NCI-H345 treated with DMSO at 0.1 percent for 48 hours (cell line): ENCODE data around the gene RFC1.
"Not testable (repeated sequence)": the region's sequence is repeated elsewhere in the genome, so short reads cannot be mapped to it uniquely, and the experiment has no call there.

ENCODE experiments used
- DNase-seq: peaks from one replicate; lab custom pipeline; 2025; ENCODE audit not compliant: unreplicated experiment; lab: John Stamatoyannopoulos, UW

Gene RFC1

DNA sequence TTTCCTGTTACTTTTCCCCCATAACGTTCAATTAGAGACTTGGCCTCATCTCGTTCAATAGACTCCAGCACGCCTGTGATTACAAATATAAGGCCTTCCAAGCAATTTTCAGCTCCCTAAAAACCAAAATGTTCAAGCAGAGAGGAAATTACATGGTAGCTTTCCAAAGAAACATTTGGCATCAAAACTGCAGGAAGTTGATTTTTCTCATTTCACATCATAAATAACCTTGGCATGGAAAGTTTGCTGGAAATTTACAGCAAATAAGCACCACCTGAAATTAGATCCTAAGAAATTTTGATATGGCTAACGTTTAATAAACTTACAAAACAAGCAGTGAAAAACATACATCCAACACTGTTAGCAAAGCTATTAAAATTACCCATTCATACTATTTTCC lies 53.3 kb downstream of the RFC1 start:
- DNase-seq: no peak

DNA sequence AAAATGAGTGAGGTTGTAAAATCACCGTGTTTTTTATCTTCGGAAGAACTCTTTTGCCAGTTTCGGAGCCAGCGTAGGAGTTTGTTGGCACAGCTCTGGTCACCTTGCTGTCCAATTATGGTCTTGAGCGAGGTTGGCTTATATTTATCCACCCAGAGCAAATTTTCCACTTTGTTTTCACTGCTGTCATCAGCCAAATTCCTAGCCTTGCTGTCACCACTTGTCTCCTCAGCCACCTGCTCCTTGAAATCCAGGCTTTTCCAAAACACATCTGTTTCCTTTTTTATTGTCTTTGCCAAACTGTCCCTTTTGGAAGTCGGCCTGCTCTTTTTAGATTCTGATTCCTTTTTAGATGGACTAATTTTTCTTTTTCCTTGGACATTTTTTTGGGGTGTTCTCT lies 57.6 kb downstream of the RFC1 start:
- DNase-seq: no peak

DNA sequence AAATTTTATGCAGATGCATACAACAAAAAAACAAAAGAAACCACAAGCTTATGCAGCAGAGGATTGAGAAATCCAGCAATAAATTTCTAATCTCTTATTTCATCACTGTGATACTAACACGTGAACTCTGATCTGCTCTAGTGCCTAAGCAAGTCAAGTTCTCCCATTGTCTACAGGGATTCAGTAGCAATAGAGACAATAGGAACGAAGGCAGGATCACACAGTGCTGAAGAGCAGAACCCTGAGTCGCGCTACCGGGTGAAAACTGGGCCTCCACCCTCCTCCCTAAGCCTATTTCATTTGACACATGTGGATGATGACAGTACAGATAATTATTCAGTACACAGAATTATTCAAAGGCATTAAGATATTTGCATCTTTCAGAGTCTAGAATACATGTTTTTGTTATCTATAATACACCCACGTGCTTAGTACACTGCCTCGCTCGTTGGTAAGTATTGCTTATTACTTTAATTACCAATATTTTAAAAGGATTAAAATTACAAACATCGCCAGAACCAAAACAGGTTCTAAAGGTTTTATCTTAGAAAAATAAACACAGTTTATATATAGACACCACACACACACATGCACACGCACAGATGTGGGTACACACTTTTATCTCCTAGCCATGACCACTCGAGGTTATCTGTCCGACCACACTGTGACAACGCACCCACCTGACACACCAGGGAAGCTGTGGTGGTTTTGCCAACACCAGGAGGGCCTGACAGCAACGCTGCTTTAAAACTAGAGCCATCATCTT lies 60.1 kb downstream of the RFC1 start:
- no peak for DNase-seq

DNA sequence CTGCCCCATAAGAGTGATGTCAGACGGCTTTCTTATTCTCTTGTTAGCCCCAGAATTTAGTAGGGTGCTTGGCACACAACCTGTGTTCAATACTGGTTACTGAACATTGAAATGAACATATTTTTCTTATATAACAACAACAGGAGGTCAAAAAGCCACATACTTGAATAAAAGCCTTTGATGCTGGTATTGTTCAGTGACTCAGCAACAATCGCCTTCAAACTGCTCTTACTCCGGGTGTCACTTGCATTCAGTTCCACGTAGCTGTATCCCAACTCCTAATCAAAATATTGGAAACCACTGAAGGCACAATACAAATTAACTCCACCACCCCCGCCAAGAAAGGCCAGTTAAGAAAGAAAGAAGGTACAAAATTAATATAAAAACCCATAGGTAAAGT lies 61.5 kb downstream of the RFC1 start:
- DNase-seq: no peak

DNA sequence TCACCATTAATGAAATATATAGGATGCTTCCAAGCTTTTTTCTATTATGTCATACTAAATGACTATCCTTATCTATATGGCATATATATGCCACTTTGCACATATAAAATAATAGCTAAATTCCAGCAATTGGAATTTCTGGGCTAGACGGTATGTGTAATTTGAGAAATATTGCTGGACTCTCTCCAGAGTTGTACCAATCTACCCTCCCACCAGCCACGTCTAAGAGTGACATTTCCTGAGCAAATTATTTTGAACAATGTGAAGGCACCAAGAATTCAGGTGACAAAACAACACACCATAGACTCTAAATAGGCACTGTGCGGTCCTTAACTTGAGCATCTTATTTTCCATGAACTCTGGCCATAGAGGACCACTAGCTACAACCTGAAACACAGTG lies 62.3 kb downstream of the RFC1 start:
- DNase-seq: no peak

DNA sequence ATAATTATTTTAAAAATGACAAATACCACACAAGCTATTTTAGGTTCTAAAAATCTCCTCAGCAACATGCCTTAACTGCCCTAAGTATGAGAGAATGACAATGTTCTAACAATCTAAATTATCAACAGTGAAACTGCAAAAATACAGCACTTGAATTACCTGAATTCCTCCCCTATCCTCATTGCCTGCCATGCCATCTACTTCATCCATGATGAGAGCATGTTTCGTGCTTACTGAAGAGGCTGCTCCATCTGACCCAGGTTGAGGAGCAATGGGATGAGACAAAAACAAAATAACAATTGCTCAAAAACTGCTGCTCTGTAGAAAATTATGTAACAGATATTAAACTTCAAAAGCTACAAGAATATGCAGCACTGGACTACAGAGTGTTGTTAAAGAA lies 63.3 kb downstream of the RFC1 start:
- no peak for DNase-seq

DNA sequence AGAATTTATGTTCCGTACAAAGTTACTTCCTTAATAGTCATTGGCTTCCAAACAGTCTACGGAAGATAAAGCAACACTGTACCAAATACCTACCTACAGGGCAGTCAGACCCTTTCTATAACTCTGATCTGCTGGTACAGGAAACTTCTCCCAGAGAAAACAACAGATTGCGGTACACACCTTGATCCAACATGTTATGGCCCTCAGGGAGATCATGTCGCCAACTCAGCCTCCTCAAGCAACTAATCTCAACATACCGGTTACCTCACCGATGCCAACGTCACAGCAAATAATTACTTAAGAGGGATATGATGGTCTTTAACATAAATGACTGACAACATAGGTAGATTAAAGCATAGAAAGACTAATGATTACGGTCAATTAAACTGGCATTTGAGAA lies 70.4 kb downstream of the RFC1 start:
- DNase-seq: no peak

DNA sequence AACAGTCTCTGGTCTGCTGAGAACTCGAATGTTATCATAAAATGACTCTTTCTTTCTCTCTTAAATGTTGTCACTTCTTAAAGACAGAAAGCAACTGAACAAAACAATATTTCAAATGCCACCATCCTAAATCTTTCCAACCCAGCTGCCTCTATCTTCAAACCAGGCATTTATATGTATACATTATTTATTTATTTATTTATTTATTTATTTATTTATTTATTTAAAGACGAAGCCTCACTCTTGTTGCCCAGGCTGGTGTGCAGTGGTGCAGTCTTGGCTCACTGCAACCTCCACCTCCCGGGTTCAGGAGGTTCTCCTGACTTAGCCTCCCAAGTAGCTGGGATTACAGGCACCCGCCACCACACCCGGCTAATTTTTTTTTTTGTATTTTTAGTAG lies 73.7 kb downstream of the RFC1 start:
- DNase-seq: not testable (repeated sequence)

DNA sequence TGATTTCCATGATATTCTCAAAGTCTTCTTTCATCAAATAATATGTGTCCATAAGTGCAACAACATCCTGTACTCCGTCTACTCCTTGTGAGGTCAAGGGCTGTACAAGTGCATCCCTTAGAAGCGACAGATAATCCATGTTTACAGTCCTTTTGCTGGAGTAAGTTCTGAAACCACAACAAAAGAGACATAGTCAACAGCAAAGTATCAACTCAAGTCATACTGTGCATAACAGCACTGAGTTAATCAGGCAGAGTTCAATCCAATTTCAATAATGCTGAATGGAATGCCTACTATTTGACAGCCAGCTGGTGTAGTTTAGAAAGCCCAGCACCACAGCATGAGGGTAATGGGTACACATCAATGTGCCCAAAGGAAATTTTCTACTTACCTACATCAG lies 74.5 kb downstream of the RFC1 start:
- DNase-seq: no peak

DNA sequence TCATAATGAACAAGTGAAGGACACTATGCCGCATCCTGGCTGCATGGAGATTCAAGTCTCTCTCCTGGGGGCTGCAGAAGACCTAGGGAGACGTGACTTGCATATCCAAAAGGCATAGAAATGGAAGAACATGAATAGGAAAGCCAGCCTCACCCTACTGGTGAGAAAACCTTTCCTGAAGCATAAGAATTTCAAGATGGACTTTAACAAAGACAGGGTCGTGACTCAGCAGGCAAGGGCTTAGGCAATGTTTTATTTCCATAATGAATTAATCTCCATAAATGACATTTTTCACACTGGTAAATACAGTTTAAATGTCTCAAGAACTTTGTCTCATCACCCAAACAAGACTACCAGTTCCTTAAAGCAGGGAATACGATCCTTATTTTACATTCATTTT lies 78.9 kb downstream of the RFC1 start:
- DNase-seq: no peak

DNA sequence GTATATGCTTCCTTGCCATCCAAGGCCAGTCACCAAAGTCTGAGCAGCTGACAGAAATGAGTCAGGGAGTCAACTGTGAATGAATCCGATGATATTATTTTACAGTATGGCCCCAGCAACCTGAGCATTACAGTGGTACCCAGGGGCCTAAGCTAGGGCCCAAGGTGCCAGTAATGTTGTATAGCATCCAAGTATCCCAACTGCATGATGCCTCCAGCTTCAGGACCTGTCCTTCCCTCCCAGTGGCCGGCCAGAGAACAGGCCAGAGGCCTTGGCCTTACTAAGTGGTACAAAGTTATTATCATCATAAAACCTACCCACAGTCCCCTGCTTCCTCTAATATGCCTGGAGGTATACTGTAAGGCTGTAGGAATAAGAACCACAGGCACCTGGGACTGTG lies 79.9 kb downstream of the RFC1 start:
- DNase-seq: no peak

DNA sequence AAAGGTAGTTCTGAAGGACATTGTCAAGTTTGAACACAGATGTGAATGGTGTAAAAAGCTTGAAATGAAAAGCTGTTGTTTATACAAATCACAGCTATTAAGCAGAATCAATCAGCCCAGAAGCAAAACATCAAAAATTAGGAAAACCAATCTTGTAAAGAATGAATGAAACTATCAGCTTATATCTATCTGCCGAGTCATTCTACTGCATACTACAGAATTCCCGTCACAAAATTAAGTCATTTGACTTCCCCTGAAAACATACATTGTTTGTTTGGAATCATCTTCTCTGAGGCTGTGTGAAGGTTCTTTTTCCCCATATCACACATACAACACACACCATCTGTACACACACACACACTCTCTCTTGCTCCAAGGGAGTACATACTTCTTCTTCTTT lies 80.3 kb downstream of the RFC1 start:
- DNase-seq: no peak

DNA sequence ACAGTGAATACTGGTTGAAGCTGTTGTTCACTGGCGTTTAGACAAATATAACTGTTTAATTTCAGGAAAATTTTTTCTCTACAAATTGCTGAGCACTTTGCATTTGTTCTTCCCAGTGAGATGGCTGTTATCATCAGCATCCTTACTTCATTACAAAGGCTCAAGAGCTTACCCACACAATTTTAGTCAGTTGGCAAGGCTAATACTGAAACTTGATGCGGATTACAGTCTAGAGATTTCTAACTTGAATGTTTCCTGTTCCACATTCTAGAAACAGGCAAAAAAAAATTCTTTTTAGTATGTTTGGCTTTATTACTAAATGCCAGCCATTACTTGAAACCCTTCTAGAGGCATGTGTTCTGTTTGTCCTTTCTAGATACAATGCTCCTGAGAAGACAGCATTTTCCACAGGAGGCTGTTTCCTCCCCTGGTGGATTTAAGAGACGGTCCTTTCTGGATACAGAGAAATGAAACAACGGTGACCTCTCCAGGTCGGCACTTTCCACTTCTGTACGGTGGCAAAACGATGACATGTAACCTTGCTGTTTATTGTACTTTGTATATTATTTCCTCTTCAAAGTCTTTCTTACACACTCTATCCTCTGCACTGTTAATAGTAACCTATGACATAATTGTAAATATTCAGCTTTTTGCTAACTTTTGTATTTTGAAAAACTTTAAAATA lies 80.9 kb downstream of the RFC1 start:
- DNase-seq: no peak

DNA sequence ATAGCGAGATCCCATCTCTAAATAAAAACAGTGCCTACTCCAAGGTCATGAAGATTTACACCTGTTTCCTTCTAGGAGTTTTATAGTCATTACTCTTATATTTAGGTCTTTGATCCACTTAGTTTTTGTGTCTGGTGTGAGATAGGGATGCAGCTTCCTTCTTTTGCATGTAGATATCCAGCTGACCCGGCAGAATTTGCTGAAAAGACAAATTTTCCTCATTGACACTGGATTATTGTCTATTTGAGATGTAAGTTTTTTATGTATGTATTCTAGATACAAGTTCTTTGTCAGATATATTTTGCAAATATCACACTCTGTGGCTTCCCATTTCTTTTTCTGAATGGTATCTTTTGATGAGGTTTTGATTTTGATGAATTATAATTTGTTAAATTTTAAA lies 85.4 kb downstream of the RFC1 start:
- no peak for DNase-seq

DNA sequence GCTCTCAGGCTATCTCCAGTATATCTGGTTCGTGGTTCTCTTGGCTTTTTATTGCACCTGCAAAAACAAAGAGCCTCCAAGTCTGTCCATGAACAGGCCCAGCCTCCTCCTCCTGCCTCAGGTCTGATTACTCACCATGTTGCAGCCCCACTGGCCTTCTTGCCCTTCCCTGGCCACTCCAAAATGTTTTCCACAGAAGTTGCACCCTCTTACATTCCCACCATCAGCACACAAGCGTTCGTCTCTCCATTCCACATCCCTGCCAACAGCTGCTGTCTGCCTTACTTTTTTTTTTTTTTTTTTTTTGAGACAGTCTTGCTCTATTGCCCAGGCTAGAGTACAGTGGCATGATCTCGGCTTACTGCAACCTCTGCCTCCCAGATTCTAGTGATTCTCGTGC lies 86.7 kb downstream of the RFC1 start:
- DNase-seq: no peak

DNA sequence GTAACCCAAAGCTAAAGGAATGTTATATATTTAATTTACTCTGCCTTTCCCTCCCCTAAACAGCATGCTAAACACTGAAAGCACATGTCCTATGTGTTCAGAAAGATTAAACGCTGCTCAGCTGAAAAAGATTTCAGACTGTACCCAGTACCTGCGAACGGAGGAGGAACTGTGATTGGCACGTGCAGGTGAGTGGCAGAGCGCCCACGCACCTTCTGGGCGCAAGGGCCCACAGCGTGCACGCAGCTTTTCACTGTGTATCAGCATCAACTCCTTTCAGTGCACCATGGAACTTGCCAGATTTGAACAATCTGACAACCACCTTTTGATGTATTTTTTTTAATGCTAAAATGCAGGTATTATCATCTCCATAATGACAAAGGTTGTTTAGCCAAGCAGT lies 87.7 kb downstream of the RFC1 start:
- no peak for DNase-seq

DNA sequence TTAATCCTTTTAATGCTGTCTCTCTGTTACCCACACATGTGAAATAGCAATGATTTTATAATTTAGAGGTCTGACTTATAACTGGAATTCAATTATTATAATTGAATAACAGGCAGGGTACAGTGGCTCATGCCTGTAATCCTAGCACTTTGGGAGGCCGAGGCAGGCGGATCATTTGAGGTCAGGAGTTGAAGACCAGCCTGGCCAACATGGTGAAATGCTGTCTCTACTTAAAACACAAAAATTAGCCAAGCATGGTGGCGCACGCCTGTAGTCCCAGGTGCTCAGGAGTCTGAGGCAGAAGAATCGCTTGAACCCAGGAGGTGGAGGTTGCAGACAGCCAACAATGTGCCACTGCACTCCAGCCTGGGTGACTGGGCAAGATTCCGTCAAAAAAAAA lies 88.5 kb downstream of the RFC1 start:
- DNase-seq: not testable (repeated sequence)

DNA sequence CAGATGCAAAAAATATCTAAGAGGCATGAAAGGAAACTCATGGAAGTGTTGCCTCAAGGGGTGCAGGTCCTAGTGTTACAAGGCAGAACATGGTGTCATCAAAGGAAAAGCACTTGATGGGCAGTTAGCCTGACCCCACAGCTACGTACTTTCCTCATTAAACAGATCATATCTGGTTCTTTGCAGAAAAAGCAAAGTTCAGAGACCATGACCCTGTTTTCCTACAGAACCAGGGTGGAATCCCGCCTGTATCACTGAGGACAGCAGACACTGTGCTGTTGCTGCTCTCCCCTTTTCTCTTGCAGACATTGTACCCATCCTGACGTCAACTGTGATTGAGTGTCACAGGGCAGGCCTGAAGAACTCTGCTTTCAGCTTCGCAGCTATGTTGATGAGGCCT lies 91.7 kb downstream of the RFC1 start:
- DNase-seq: no peak

DNA sequence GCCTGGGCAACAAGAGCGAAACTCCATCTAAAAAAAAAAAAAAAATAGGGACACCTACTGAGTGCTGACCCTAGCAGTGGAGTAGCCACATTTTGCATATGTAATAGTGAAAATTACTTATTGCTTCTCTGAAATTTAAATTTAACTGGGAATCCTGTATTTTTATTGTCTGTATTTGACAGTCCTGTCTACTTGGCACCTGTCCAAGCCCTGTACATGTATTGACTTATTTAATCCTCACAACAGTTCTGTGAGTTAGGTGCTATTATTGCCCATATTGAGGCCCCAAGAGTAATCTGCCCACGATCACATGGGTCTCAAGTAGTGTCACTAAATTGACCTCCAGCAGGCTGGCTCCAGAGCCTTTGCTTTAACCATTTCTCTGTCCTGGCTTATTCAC lies 102.3 kb downstream of the RFC1 start:
- DNase-seq: no peak

DNA sequence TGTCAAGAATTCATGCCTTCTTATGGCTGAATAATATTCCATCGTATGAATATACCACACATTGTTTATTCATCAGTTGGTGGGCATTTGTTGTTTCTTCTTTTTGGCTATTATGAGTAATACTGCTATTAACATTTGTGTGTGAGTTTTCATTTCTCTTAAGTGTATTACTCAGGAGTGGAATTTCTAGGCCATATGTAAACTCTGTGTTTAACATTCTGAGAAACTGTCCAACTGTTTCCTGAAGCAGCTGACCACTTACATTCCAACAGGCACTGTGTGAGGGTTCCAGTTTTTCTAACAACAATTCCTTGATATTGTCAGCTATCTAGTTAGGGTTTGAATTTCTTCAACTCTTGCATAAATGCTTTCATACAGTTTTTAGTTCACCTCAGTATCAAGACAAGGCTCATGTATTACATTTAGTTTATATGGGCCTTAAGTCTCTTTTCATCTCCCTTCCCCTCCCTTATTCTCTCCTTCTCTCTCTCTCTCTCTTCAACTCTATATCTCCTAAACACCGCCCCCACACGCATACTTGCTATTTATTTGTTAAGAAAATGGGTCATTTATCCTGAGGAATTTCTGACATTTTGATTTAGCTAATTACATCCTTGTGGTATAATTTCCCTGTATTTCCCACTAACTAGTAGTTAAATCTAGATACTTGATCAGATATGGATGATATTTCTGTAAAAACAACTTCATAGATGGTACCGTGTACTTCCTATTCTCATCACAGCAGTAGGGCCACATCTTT lies 106.4 kb downstream of the RFC1 start:
- DNase-seq: no peak

DNA sequence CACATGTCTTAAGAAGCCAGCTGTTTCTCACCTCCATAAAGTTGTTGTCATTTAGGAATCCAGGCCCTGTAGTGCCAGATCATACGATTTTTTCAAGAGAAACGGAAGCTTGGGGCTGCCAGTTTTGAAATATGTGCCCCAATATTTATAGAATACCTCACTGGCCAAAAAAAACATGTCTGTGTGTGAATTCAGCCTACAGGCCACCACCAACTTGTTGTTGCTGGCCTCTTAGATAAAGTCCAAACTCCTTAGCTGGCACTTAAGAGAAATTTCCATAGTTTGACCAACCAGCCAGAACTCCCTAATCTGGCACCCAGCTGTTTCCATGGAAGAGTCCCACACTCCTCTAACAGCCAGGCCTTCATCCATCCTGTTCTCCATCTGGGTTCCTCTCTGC lies 109.7 kb downstream of the RFC1 start:
- DNase-seq: no peak

DNA sequence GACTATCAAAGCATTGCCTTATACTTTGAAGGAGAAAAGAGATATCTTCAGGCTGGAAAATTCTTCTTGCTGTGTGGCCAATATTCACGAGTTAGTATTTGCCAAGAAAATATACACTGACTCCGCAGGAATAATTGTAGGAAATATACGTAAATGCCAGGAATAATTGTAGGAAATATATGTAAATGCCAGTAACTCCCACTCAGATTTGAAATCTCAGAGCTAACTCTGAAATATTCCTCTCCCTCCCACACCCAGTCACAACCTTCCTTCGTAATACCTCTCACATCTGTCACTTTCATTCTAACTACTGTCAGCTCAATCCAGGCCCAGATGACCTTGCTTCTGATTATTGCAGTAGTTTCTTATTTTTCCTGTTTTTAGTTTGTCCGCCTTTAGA lies 110.3 kb downstream of the RFC1 start:
- DNase-seq: no peak
